NCI-H345 treated with DMSO at 0.1 percent for 48 hours (cell line): Measurements from ENCODE around the gene FAM219B.

Experiments used
- DNase-seq: peaks from one replicate; lab custom pipeline; 2025; ENCODE audit not compliant: unreplicated experiment; lab: John Stamatoyannopoulos, UW

Gene FAM219B

DNA sequence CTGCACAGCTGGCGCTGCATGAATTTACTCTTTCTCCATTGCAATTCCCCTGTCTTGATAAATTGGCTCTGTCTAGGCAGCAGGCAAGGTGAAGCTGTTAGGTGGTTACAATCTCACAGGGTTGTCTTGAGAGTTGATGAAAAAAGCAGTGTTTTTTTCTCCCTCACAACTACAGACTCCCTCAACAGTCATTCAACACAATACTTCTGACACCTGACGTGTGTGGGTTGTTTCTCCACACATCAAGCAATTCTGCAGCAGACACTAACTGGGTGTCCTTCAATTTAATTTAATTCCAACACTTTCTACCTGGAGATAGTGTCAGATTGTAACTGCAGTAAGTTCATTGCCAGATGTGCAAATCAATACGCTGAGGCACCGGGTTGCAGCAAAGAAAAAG lies 28.4 kb downstream of the FAM219B start:
- DNase-seq = no peak

DNA sequence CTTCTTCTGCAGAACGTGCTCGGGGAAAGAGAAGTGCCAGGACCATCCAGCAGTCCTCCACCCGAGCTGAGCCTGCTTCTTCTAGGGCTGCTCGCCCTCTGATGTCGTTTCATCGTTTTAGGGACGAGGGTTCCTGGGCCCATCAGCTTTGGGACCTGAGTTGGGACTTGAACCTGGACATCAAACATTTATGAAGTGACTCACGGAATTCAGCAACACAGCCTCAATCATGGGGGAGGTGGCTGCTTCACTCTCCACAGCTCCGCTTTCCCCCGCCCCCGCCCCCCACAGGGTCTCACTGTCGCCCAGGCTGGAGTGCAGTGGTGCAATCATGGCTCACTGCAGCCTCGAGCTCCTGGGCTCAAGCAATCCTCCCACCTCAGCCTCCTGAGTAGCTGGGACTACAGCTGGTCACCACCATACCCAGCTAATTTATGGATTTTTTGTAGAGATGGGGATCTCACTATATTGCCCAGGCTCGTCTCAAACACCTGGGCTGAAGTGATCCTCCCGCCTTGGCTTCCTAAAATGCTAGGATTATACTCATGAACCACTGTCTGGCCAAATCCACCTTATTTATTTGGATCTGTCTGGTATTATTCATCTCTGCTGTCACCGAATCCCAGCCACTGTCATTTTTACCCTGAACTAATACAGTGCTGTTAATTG lies 32.8 kb downstream of the FAM219B start:
- DNase-seq = no peak

DNA sequence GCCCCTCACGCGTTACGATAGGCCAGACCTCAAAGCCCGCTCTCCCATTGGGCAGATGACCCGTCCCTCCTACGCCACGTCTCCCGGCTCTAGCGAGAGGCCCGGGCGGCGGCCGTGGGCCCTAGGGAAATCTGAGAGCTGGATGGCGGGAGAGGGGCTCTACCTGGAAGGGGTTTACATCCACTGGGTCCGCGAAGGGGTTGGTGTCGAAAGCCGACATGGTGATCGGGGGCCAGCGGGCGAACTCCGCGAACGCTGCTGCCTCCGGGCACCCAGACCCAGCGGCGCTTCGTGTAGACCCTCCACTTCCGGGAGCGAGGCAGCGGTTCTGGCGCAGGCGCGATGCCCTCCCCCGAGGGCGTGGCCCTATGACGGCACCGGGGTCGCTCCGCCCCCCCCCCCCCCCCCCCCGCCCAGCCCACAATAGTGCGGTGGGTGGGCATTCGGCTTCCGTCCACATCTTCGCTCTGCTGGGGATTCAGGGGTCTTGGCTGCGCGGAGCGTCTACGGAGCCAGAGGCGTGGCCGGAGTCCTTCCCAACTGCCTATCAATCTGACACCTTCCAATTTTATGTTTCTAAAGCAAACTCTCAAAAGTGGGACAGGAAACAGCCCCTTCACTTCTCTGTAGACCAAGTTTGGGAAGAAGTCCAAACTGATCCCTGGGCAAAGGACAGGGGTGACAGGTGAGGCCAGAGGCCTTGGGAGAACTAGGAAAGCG lies 33.5 kb downstream of the FAM219B start, which contains the start of gene SCAMP2:
TSS of gene SCAMP2 (minus strand) at position 330 of the 720 bp plus-strand sequence. CDS start at position 220, 110 bp downstream.
- DNase-seq = peak; percentile 78

DNA sequence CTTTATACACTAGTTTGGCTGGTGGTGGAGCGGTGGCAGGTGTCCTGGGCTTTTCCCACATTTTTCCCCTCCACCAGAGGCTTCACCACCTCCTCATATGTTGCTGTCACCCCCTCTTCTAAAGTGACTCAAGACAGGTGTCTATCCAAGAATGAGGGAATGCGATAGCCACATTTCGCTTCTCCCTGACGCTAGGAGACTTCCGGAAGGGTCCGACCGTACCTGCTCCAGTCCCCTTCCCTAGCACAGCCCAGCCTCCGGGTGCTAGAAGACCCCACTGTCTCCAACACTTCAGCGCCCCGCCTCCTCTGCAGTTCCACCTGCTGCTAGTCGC lies 34.0 kb downstream of the FAM219B start:
- no peak for DNase-seq

DNA sequence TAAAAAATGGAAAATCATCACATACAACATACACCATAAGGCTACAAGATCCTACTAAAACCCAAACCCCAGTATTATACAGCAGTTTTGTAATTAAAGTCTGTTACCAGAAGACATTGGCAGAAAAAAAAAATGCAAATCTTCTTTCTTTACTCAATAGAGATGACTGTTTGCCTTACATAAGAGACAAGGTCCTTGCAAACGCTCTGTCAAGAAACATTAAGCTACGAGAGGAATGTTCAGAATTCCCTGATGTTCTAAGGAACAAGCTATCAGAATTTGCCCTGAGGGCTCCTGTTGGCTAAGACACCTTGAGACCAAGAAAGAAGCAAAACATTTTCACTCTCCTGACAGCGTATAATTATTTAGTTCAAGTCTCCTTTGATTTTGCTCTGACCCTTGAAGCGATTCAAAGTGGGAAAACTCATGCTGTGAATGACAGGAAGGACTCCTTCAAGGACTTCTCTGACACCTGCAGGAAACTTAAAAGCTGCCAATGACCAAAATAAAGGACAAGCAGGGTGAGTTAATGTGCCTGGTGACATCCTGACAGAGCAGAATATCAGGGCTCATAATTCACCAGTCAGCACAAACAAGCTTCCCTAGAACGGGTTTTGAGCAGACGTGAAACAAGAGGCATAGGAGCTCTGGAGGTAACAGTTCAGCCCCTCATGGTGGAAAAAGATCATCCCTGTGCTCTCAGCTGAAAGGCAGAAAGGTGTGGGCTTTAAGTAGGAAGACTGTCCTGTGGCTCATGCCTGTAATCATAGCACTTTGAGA lies 36.0 kb downstream of the FAM219B start:
- DNase-seq = no peak

DNA sequence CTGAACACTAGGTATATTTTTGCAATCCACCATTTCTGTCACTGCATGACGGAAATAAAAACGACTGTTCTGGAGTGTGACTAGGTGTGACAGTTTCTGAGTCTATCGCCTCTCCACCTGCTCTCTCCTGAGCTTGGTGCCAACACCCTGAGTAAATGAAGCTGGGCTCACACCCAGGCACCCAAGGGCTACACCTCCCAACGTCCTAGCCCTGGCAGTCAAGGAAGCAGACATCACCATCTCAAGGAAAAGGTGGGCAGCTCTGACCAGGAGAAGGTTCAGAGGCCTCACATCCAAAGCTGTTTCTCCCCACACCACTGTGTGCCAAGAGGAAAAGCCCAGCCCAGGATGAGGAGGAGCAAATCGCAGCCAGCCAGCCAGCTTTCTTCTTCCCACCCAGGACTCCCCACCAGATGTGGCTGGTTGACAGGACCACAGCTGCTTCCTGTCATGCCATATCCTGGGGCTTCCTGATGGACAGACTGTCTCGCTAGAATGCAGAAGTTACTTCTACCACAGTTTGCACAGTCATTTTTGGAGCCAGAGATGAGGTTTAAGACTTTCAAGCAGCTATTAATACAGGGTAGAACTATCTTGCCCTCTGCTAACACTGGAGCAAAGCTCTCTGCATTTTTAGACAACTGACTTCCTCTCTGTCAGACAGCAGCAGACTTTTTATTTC lies 36.8 kb downstream of the FAM219B start:
- DNase-seq = no peak

DNA sequence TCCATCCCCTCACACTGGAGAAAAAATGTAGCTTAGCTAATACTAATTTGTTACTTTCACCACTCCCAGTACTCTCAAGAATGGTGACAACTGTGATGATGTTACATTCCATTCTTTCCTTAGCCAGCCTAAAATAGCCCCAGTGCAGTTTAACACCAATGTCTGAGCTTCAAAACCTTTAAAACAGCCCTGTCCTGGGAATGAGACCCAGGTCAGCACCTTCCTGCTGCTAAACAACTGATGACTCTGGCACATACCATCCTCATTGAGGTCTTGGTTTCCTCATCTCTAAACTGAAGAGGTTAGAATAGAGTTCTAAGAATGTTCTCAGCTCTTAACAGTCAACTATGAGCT lies 37.3 kb downstream of the FAM219B start:
- no peak for DNase-seq

DNA sequence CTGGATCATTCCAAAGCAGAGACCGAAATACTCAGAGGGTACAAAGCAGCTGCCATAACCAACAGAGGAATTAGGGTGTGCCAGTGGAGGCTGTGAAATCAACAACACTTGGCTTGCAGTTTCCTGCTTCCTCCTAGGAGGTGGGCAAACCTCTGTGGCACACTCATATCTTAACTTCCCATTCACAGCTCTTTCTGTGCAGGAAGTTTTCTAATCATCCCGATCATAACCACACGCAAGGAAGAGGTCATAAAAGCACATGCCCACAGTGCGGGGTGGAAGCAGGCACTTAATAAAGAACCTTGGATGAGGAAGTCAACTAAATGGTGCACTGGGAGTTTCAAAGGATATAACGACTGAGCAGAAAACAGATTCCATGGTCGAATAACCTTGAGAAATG lies 38.6 kb downstream of the FAM219B start:
- no peak for DNase-seq

DNA sequence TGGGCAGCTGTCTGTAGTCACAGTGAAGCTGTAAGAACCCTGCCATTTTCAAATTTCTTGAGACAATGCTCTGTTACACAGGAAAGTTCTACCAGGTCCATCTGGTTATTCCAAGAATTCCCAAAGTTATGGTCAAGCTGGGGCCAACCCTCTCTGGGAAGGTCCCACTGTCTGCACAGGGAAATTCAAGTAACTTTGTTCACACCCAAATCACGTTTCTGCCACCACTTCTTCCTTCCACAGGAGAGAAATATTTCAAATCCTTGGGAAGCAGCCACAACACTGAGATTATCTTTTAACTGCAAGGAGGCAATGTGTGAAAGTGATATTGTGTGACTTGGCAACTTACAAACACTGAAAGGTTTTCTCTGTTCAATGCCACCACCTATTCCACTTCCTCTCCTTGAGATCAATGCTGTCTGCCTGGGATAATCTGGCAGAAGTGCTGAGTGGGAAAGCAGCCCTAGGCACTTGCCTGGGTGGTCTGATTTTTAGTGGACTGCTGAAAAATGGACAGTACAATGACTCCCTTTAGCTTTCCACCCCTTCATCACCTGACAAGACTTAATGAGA lies 39.1 kb downstream of the FAM219B start:
- no peak for DNase-seq

DNA sequence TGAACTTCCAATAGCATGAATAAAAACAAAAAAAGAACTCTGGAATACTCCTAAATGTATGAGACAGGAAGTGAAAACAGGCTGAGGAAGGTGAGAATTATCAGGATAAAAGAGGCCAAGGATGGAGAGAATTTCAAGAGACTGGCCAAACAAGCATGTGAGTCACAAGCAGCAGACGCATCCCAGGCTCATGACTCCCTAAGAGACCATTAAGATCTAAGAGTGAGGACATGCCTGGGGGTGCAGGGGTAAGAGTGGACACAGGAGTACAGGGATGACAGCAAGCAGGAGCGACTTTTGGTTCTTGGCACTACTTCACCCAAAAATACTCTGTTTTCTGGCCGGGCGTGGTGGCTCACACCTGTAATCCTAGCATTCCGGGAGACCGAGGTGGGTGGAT lies 40.6 kb downstream of the FAM219B start:
- no peak for DNase-seq

DNA sequence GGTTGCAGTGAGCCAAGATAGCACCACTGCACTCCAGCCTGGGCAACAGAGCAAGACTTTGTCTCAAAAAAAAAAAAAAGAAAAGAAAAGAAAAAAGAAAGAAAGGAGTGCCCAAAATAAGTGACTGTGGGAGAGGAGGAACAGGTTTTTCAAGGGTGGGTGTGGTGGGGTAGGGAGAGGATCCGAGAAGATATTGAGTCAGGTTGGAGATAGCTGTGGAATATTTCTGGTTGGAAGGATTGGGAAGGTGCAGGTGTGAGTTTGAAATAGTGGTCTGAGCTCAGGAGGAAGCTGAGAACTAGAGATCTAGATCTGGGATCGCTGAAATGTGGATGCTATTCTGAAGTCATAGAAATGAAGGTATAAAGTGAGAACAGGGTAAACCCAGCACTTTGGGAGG lies 41.3 kb downstream of the FAM219B start:
- no peak for DNase-seq

DNA sequence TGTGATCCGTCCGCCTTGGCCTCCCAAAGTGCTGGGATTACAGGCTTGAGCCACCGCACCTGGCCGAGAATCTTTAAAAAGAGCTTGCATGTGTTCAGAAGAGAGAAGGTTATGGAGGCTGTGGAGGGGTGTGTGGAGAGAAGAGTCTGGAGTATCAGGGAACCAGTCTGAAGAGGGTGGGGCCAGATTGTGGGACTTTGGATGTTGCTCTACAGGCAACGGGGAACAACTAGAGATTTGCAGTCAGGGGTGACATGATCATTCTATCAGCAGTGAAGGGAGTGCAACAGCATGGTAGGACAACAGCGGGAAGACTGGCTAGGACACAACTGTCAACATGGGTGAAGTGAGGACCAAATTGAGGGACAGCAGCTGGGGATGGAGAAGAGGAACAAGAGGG lies 42.4 kb downstream of the FAM219B start:
- DNase-seq = no peak

DNA sequence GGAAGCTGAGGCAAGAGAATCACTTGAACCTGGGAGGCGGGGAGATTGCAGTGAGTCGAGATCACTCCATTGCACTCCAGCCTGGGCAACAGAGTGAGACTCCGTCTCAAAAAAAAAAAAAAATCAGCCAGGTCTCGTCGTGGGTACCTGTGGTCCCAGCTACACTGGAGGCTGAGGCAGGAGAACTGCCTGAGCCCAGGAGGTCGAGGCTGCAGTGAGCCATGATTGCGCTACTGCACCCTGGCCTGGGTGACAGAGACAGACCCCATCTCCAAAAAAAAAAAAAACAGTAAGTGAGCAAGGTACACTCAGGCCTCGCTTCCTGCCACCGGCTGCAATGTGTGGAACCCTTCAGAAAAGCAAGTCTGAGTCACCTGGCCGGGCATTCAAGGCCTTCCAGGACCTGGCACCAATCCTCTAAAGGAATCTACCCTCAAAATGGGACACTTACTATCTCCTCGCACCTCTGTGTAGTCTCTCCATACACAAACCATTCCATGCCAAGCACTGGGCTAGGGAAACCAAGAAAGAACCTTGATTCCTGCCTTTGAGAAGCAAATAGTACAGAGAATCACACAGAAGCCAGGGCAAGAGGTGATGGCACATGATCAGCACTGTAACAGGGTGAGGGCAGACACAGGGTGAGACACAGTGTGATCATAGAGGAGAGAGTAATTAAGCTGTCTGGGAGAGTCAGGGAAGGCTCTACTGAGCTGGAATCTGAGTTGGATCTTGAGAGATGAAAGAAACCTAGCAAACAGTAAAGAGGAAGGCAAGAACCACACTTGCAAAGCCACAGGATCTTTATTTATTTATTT lies 43.2 kb downstream of the FAM219B start:
- DNase-seq = no peak

DNA sequence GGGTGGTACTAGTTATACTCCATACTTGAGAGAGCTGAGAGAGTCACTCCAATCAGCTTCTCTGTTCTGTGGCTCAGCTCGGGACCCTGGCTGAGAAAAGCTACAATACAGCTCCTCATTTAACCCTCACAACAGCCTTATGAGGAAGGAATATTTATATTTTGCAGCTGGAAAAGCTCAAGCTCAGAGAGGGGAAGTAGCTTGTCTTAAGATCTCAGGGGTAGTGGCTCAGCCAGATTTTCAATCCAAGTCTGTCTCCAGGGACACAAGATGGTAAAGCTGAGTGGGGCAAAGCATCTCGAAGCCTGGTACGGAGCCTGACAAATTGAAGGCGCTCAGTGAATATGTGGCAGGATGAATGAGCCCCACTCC lies 48.3 kb downstream of the FAM219B start:
- DNase-seq = no peak

DNA sequence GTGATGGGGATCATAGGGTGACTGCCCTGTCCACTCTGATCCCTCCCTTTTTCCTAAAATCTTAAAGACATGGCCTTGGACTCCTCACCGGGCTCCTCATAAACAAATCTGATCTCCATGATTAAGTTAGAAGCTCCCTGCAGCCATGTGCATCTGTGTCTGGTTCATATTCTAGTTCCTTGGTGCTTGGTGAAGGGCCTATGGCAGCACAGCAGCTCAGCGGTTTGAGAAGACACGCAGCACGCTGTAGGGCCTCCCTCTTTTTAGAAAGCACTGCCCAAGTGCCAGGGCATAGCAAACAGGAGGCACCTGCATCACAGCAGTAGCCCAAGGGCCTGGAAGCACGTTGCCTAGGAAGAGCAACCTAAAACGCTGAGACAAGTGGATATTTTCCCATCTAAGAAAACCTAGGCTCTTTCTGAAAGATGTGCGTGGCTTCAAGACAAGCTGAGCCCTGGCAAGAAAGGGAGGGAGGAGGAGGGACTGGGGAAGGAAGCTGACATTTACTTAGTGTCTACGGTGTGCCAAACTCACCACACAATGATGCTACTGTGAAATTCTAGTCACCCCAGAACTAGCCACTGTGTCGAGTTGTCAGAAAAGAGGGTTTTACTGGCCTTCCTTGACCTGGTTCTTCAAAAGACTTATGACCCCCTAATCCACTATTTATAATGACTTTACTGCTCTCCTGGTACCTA lies 48.8 kb downstream of the FAM219B start:
- no peak for DNase-seq

DNA sequence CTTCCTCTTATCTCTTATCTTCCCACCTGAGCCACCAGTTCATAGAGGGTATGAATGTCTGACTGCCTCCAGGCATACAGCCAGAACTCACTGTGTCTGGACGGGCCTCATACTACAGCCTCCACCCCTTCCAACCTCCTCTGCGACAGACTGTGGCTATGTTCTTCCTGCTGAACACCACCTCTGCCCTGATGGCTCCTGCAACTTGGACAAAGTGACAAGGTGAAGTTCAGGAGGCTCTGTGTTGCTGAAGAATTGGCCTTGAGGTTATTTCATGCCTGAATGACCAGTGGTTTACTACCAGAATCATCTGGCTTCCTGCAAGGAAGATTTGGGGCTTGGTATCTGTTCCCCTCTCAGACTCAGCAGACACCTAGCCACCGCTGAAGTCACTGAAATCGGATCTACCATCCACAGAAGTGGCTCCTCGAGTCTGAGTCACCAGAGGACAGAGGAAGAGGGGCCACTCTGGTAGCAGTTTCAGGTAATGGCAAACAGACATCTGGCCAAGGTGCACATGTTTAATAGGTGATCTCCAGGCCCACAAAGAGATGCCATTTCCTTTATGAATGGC lies 49.5 kb downstream of the FAM219B start:
- no peak for DNase-seq

DNA sequence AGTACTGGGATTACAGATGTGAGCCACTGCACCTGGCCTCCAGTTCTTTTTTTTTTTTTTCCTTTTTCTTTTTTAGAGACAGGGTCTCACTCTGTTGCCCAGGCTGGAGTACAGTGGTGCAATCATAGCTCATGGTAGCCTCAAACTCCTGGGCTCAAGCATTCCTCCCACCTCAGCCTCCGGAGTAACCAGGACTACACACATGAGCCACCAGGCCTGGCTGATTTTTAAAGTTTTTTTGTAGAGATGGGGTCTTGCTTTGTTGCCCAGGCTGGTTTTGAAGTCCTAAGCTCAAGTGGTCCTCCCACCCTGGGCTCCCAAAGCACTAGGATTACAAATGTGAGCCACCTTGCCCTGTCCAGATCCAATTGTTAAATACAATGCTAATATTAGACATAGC lies 50.1 kb downstream of the FAM219B start:
- DNase-seq = no peak

DNA sequence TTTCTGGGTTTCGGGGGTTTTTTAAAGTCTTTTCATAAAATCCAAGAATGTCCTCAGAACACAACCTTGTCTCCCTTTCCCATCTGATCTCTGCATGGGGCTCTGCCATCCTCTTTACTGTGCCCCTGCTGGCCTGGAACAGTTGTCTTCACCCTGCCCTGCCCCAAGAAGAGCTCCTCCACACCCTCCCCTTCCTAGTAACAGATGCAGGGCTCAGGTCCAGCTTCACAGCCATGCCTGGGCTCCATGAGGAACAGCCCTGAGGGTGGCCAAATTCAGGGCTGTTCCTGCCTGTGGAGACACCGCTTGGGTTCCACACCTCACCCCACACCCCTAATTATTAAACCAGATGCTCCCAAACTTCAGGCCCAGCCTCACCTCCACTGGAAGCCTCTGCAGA lies 50.8 kb downstream of the FAM219B start:
- no peak for DNase-seq

DNA sequence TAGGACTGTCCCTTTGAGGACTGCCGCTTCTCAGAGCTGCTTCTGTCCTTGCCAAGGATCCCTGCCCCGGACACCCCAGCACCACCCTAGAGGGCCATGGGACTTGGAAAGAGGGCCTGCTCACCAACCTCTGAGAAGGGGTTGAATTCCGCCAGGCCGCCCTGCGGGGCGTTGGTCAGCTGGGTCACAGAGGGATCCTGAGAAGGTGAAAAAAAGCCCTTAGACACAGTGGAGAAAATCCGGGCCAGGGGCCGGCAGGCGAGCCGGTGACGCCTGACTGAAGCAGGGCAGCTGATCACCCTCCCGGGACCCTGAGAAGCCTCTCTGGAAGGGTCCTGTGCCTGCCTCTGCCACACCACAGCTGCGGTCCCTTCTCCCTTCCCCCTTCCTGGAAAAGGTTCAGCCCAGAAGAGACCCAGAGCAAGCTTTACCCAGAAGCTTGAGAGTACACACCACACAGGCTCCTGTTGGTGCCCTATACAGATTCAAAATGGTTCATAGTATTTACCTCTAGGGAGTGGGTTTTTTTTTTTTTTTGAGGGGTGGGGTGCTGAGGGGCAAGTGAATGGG lies 52.1 kb downstream of the FAM219B start:
- DNase-seq = no peak
